Activated T-helper 17 cell treated with anti-CD3 and anti-CD28 coated beads, Interleukin-2, amount 50 U/mL, for 72 hours (primary cell): ENCODE results near the gene CNIH3. TPM values are rescaled to one million over a fixed set of nuclear protein-coding genes. Genes with fewer than 3 reads are reported as not detected.

Experiments
- ATAC-seq: fragments of 150-1000 bp; cut with Tn5 transposase; replicated peaks from 2 replicates; pipeline ENCODE4 v1.10.0; 2021; ENCODE audit warnings: mild to moderate bottlenecking, moderate library complexity
- H3K27ac Mint-ChIP-seq: one replicate; pipeline ENCODE4 v1.8.0; 2022; ENCODE audit warnings: mixed read lengths
- H3K27me3 Mint-ChIP-seq: one replicate; pipeline ENCODE4 v1.8.0; 2022; ENCODE audit warnings: mixed read lengths
- H3K36me3 Mint-ChIP-seq: one replicate; pipeline ENCODE4 v1.8.0; 2022; ENCODE audit warnings: low read depth, mild to moderate bottlenecking, mixed read lengths
- H3K4me1 Mint-ChIP-seq: one replicate; pipeline ENCODE4 v1.8.0; 2022; ENCODE audit warnings: mixed read lengths
- H3K4me3 Mint-ChIP-seq: one replicate; pipeline ENCODE4 v1.8.0; 2022; ENCODE audit warnings: mild to moderate bottlenecking, mixed read lengths
- H3K9me3 Mint-ChIP-seq: one replicate; pipeline ENCODE4 v1.8.0; 2022; ENCODE audit warnings: mixed read lengths
- total RNA-seq, 2 donors: library from RNA; stranded (reverse); gene quantifications; one replicate each; pipeline ENCODE4 v1.2.3, GENCODE V29; 2022

Gene CNIH3
- total RNA-seq, 2 donors from 2014 or later, result 1.4 to 3.0 TPM

GRCh38 chr1:224759135-224759534 is 143.0 kb downstream of the CNIH3 start:
- H3K9me3 Mint-ChIP-seq, result peaks cover 5% of the 10 kb centered on the region
- H3K27ac Mint-ChIP-seq, result no peak overlapping the region
- ATAC-seq, result no peak
- no peak overlapping the region for H3K4me3 Mint-ChIP-seq
- H3K36me3 Mint-ChIP-seq, result no peaks in the 10 kb centered on the region
- H3K4me1 Mint-ChIP-seq, result no peaks in the 10 kb centered on the region
- H3K27me3 Mint-ChIP-seq, result peaks cover 14% of the 10 kb centered on the region

GRCh38 chr1:224759681-224760091 is 143.6 kb downstream of the CNIH3 start:
- no peaks in the 10 kb centered on the region for H3K4me1 Mint-ChIP-seq
- peaks cover 5% of the 10 kb centered on the region for H3K9me3 Mint-ChIP-seq
- peaks cover 14% of the 10 kb centered on the region for H3K27me3 Mint-ChIP-seq
- ATAC-seq, result no peak
- no peak overlapping the region for H3K27ac Mint-ChIP-seq
- H3K4me3 Mint-ChIP-seq, result no peak overlapping the region
- H3K36me3 Mint-ChIP-seq, result no peaks in the 10 kb centered on the region

- Mint-ChIP-seq H3K27ac (no peak overlapping the region), H3K36me3 (no peaks in the 10 kb centered on the region), H3K4me1 (no peaks in the 10 kb centered on the region), H3K9me3 (peaks cover 5% of the 10 kb centered on the region), H3K27me3 (peaks cover 12% of the 10 kb centered on the region), H3K4me3 (no peak overlapping the region)
- no peak for ATAC-seq
These were observed 144.0 kb downstream of the CNIH3 start for GRCh38 chr1:224760163-224760562.

GRCh38 chr1:224761245-224761644 is 145.1 kb downstream of the CNIH3 start:
- no peak overlapping the region for H3K4me3 Mint-ChIP-seq
- peaks cover 5% of the 10 kb centered on the region for H3K9me3 Mint-ChIP-seq
- no peak overlapping the region for H3K27ac Mint-ChIP-seq
- ATAC-seq, result no peak
- H3K36me3 Mint-ChIP-seq, result no peaks in the 10 kb centered on the region
- no peaks in the 10 kb centered on the region for H3K4me1 Mint-ChIP-seq
- H3K27me3 Mint-ChIP-seq, result peaks cover 10% of the 10 kb centered on the region

DNA sequence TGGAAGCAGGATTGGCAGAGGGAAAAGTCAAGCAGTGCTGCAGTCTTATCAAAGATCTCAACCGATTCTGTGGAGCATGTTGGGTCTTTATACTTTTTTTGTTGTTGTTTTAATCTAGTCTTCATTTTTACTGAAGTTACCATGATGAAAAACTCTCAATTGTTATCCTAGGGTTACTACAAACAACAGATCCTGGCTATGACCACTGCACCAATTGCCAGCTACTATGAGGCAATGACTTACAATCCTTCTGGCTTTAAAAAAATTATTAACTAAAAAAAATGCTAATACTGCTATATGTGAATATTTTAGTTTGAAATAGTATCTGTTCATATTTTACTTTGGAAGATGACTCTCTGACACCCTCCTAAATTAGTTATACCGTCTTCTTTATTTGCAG is 145.9 kb downstream of the CNIH3 start:
- no peaks in the 10 kb centered on the region for H3K36me3 Mint-ChIP-seq
- peaks cover 14% of the 10 kb centered on the region for H3K27me3 Mint-ChIP-seq
- no peak overlapping the region for H3K27ac Mint-ChIP-seq
- H3K9me3 Mint-ChIP-seq, result peaks cover 5% of the 10 kb centered on the region
- H3K4me1 Mint-ChIP-seq, result no peaks in the 10 kb centered on the region
- ATAC-seq, result no peak
- H3K4me3 Mint-ChIP-seq, result no peak overlapping the region

DNA sequence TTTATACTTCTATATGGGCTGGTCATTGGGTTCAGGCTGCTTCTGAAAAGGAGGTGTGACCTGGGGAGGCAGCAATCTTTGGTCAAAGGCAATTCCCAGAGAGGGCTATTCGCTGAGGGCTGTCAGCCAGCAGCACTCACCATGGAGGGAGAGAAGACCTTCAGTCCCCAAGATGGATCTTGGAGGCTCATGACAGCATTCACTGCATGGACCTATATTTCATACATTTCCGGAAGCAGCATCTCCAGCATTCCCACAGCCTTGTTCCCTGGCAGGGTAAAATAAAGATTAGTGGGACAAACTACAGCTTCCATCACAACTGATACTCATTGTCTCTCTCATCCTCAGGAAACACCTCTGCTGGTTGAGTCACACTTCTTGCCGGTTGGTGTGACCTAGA is 146.6 kb downstream of the CNIH3 start:
- H3K4me3 Mint-ChIP-seq, result no peak overlapping the region
- peaks cover 15% of the 10 kb centered on the region for H3K27me3 Mint-ChIP-seq
- H3K4me1 Mint-ChIP-seq, result no peaks in the 10 kb centered on the region
- no peak for ATAC-seq
- no peak overlapping the region for H3K27ac Mint-ChIP-seq
- no peaks in the 10 kb centered on the region for H3K36me3 Mint-ChIP-seq
- H3K9me3 Mint-ChIP-seq, result peaks cover 5% of the 10 kb centered on the region

- Mint-ChIP-seq H3K36me3 (no peaks in the 10 kb centered on the region), H3K4me3 (no peak overlapping the region), H3K9me3 (peaks cover 5% of the 10 kb centered on the region), H3K27ac (no peak overlapping the region), H3K4me1 (no peaks in the 10 kb centered on the region), H3K27me3 (peaks cover 15% of the 10 kb centered on the region)
- ATAC-seq, result no peak
These were observed 147.1 kb downstream of the CNIH3 start for GRCh38 chr1:224763126-224763775.

DNA sequence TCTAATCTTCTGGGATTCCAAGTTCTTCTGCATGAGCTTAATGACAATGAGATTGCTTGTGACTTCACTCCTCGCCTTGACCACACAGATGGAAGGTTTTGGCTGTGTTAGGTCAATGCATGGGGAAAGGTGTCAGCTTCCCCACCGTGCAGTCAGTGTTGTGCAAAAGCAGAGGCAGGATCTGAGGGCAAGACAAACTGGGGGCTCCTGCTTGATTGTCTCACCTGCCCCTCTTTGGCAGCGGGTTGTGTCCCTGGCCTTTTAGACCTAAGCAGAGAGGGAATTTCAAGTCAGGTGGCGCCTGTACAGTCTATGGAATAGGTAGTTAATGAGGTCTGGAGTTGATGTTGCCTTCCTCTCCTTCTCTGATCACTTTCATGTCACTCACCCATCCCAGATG is 150.1 kb downstream of the CNIH3 start:
- H3K36me3 Mint-ChIP-seq, result no peaks in the 10 kb centered on the region
- no peak overlapping the region for H3K27ac Mint-ChIP-seq
- peaks cover 17% of the 10 kb centered on the region for H3K27me3 Mint-ChIP-seq
- H3K9me3 Mint-ChIP-seq, result no peaks in the 10 kb centered on the region
- no peak for ATAC-seq
- no peaks in the 10 kb centered on the region for H3K4me1 Mint-ChIP-seq
- no peak overlapping the region for H3K4me3 Mint-ChIP-seq

- ATAC-seq, result no peak
- Mint-ChIP-seq H3K4me1 (no peaks in the 10 kb centered on the region), H3K4me3 (no peak overlapping the region), H3K9me3 (no peaks in the 10 kb centered on the region), H3K27me3 (peaks cover 17% of the 10 kb centered on the region), H3K36me3 (no peaks in the 10 kb centered on the region), H3K27ac (no peak overlapping the region)
These were observed 150.9 kb downstream of the CNIH3 start for GRCh38 chr1:224767031-224767430.

DNA sequence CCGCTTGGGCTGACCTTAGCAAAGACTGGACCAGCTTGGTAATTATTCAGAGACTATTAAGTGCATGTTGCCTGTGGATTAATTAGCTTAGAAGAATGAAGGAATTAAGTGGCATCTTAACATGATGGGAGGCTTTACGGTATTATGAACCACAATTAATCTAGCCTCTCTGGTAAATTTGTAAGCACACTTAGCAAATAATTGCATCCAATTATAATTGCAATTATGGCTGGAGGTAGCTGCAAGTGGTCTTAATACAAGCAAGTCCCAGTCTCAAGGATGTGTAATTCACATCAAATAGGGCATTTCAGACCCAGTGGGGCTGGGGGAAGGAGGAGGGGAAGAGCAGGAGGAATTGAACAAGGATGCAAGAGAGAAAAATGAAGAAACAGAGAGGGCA is 151.6 kb downstream of the CNIH3 start:
- Mint-ChIP-seq H3K4me1 (no peaks in the 10 kb centered on the region), H3K27ac (no peak overlapping the region), H3K4me3 (no peak overlapping the region), H3K36me3 (no peaks in the 10 kb centered on the region), H3K9me3 (no peaks in the 10 kb centered on the region), H3K27me3 (peaks cover 17% of the 10 kb centered on the region)
- ATAC-seq, result no peak

DNA sequence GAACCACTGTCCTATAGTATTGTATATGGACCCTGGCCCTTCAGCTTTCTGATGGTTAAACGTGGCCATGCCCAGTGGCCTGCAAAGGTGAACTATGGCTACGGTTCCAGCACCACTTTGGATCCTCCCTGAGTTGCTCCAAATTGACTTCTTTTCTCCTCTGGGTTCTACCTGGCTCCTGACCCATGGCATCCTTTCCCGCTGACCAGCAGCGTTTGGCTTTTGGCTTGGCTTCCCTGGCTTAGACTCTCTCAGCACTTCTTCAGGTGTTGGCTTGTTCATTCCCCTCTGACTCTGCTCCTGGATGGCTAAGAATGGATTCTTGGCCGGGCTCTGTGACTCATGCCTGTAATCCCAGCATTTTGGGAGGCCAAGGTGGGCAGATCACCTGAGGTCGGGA is 152.9 kb downstream of the CNIH3 start:
- H3K4me3 Mint-ChIP-seq, result no peak overlapping the region
- H3K36me3 Mint-ChIP-seq, result no peaks in the 10 kb centered on the region
- no peak for ATAC-seq
- no peak overlapping the region for H3K27ac Mint-ChIP-seq
- H3K27me3 Mint-ChIP-seq, result peaks cover 17% of the 10 kb centered on the region
- no peaks in the 10 kb centered on the region for H3K4me1 Mint-ChIP-seq
- H3K9me3 Mint-ChIP-seq, result no peaks in the 10 kb centered on the region

- H3K27me3 Mint-ChIP-seq, result peaks cover 23% of the 10 kb centered on the region
- no peak for ATAC-seq
- H3K4me1 Mint-ChIP-seq, result no peaks in the 10 kb centered on the region
- no peaks in the 10 kb centered on the region for H3K36me3 Mint-ChIP-seq
- H3K27ac Mint-ChIP-seq, result no peak overlapping the region
- H3K9me3 Mint-ChIP-seq, result no peaks in the 10 kb centered on the region
- H3K4me3 Mint-ChIP-seq, result no peak overlapping the region
These were observed 153.6 kb downstream of the CNIH3 start for GRCh38 chr1:224769452-224770335.

- H3K9me3 Mint-ChIP-seq, result no peaks in the 10 kb centered on the region
- H3K4me3 Mint-ChIP-seq, result no peak overlapping the region
- H3K36me3 Mint-ChIP-seq, result no peaks in the 10 kb centered on the region
- no peak overlapping the region for H3K27ac Mint-ChIP-seq
- H3K27me3 Mint-ChIP-seq, result peaks cover 26% of the 10 kb centered on the region
- no peaks in the 10 kb centered on the region for H3K4me1 Mint-ChIP-seq
- no peak for ATAC-seq
These were observed 154.2 kb downstream of the CNIH3 start for GRCh38 chr1:224770336-224770693.

GRCh38 chr1:224773646-224774045 is 157.5 kb downstream of the CNIH3 start:
- ATAC-seq, result no peak
- no peak overlapping the region for H3K27ac Mint-ChIP-seq
- no peaks in the 10 kb centered on the region for H3K9me3 Mint-ChIP-seq
- no peak overlapping the region for H3K4me3 Mint-ChIP-seq
- no peaks in the 10 kb centered on the region for H3K36me3 Mint-ChIP-seq
- peaks cover 17% of the 10 kb centered on the region for H3K27me3 Mint-ChIP-seq
- no peaks in the 10 kb centered on the region for H3K4me1 Mint-ChIP-seq

GRCh38 chr1:224774378-224774777 is 158.3 kb downstream of the CNIH3 start:
- Mint-ChIP-seq H3K4me3 (no peak overlapping the region), H3K27me3 (peaks cover 17% of the 10 kb centered on the region), H3K27ac (no peak overlapping the region), H3K36me3 (no peaks in the 10 kb centered on the region), H3K4me1 (no peaks in the 10 kb centered on the region), H3K9me3 (no peaks in the 10 kb centered on the region)
- no peak for ATAC-seq
